ENCODE measurements around the gene FCGR2B. TPM values are rescaled to one million over a fixed set of nuclear protein-coding genes. Genes with fewer than 3 reads are reported as not detected.
"Not testable (repeated sequence)": the region's sequence is repeated elsewhere in the genome, so short reads cannot be mapped to it uniquely, and the experiment has no call there.

The FCGR2B gene
- total RNA-seq, 2 experiments from 2014 or later, result not detected

DNA sequence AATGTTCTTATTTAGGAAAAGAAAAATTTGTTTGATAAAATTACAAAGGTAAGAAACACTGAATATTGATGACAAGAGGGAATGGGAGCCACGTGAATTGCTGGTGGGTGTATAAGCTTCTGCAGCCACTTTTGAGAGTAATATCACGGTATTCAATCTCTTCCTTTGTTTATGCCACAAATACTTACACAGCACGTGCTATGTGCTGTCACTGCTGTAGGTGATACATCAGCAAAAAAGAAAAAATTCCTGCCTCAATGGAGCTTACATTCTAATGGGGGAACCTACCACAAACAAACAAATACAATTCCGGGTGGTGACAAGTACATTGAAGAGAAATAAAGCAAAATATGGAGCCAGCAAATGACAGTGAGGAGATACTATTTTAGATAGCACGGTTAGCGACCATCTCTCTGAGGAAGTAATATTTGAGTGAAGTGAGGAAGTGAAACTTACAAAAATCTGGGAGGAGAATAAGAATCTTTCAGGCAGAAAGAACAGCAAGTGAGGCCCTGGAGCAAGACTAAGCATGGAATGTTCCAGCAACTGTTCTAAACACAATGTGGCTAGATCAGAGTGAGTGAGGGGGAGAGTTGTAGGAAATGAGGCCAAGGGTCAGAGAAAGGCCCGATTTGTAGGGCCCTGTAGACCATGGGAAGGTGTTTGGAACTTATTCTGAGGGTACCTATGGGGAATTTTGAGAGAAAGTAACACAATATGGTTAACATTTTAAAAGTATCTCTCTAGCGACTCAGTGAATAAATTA is 55.8 kb downstream of the FCGR2B start:
- H3K27ac Mint-ChIP-seq, result peak overlapping the region; percentile 14
- ChIA-PET POLR2A (no interaction called here), CTCF (interaction anchor here (0.5 to 0.9 kb wide), 3 partner anchors 11 to 445 kb away, joined by 3 read pairs; no protein-coding TSS in a partner anchor)

DNA sequence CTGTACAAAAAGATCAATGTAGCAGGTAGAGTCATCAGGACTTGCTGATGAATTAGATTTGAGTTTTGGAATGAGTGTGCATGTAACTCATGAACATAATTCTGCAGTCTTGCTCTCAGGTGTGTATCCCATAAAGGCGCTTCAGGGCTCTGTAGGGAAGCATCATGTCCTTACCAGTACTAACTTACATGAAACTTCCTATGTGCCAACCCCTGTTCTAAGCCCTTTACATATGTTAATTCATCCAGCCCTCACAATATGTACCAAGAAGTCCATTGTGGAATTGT is 56.3 kb downstream of the FCGR2B start:
- Mint-ChIP-seq H3K4me3 (no peak overlapping the region), H3K27me3 (ENCODE audit: low read depth) (peaks cover 36% of the 10 kb centered on the region), H3K9me3 (ENCODE audit: insufficient read depth) (no peaks in the 10 kb centered on the region), H3K4me1 (ENCODE audit: low read depth) (peaks cover 20% of the 10 kb centered on the region), H3K27ac (no peak overlapping the region), H3K36me3 (ENCODE audit: low read depth) (no peaks in the 10 kb centered on the region)
- DNase-seq (no peak), ATAC-seq (no peak)
- ChIA-PET CTCF (no interaction called here), POLR2A (no interaction called here)

More for the DNA sequence above, 55.8 kb downstream of the FCGR2B start:
- Mint-ChIP-seq H3K9me3 (ENCODE audit: insufficient read depth) (no peaks in the 10 kb centered on the region), H3K27me3 (ENCODE audit: low read depth) (peaks cover 35% of the 10 kb centered on the region), H3K4me1 (ENCODE audit: low read depth) (peaks cover 18% of the 10 kb centered on the region), H3K4me3 (no peak overlapping the region), H3K36me3 (ENCODE audit: low read depth) (no peaks in the 10 kb centered on the region)
- ATAC-seq, result no peak
- no peak for DNase-seq

DNA sequence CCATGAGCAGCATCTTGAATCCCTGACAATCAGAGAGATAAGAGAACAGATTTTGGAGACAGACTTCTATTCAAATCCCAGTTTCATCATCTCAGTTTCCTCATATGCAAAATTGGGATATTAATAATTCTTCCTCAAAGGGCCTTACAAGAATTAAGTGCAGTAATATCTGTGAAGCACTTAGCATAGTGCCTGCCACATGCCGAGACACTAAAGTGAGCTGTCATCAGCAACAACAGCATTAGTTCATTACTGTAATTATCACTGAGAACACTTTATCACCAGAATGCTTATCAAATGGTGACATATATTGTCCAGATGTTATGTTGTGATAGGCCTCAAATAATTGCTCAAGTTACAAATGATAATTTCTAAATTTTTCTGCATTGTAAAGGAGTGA is 57.5 kb downstream of the FCGR2B start:
- no peak overlapping the region for H3K27ac Mint-ChIP-seq
- ChIA-PET POLR2A (no interaction called here), CTCF (interaction anchor here (1.0 kb wide), 1 partner anchor 18 kb away, joined by 3 read pairs; no protein-coding TSS in a partner anchor)
- H3K4me1 Mint-ChIP-seq (ENCODE audit: low read depth), result peaks cover 28% of the 10 kb centered on the region
- DNase-seq, result no peak
- H3K9me3 Mint-ChIP-seq (ENCODE audit: insufficient read depth), result no peaks in the 10 kb centered on the region
- H3K4me3 Mint-ChIP-seq, result no peak overlapping the region
- H3K36me3 Mint-ChIP-seq (ENCODE audit: low read depth), result no peaks in the 10 kb centered on the region
- peaks cover 29% of the 10 kb centered on the region for H3K27me3 Mint-ChIP-seq (ENCODE audit: low read depth)
- ATAC-seq, result no peak

DNA sequence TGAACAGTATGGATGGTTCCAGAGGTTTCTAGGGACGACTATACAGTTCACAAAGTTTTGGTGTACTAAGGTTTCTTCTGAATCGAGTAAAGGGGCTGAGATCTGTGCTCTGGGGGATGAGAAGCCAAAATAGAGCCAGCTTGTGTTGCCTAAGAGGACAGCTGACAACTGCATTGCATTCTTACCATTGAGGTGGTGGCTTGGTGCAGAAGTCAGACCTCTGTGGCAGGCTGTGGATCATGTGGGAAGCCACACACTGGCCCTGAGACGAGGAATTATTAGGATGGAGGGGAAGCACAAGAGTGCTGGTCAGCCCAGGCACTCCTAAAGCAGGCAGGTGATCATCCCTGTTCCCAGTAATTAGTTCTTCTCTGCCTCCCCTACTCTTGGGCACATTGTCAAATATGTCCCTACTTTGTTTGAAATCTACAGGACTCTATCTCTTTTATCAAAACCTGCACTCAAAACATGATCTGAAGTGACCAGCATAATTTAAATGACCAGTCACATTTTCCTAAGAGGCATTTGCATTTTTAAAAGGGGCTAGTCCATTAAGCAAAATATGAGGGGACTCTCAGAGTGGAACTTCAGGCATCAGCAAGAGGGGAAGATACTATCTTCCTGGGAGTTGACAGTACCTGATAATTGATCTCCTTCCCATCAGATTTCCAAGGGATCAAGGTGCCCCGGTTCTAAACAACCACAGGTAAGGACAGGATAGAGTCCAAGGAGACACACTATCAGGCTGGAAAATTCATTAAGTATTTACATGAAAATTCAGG is 58.2 kb downstream of the FCGR2B start, which contains the start of gene FCRLB:
FCRLB (plus strand) TSS at position 589 of the 782 bp plus-strand sequence. CDS start 1,129 bp downstream, outside the sequence.
- Mint-ChIP-seq H3K4me1 (ENCODE audit: low read depth) (peaks cover 33% of the 10 kb centered on the region), H3K27ac (peak within 1 kb of the TSS; percentile 20), H3K27me3 (ENCODE audit: low read depth) (peaks cover 22% of the 10 kb centered on the region), H3K9me3 (ENCODE audit: insufficient read depth) (no peaks in the 10 kb centered on the region), H3K4me3 (no peak within 1 kb of the TSS), H3K36me3 (ENCODE audit: low read depth) (no peaks in the 10 kb centered on the region)
- no peak for DNase-seq
- ATAC-seq, result no peak
- ChIA-PET CTCF (interaction anchor here (1.0 to 1.2 kb wide), 2 partner anchors 17 to 20 kb away, joined by 3 read pairs; no protein-coding TSS in a partner anchor), POLR2A (no interaction called here)

DNA sequence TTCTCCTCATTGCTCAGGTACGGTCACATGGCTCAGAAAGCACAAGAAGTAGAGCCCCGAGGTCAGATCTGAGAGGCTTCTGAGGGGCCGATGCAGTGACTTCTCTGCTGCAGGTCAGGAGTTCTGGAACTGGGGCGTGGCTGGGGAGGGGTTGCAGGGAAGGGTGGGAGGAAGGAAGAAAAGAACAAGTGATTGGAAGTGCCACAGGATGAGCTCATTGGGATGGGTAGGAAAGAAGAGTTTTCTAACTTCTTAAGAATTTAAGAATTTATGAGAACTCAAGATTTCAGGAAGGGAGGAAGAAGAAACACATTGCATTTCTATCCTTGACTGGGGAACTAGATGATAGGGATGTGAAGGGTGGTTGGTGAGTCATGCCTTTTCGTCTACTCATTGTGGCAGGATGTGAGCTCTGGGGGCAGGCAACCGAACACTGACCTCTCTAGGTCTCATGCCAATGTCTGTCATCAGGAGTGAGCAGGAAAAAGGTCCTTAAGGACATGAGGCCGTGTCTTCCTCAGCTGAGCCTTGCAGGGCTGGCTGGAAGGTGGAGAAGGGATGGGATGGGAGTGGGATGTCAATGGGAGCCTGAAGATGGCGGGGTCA is 58.9 kb downstream of the FCGR2B start:
- Mint-ChIP-seq H3K27me3 (ENCODE audit: low read depth) (peaks cover 22% of the 10 kb centered on the region), H3K4me1 (ENCODE audit: low read depth) (peaks cover 33% of the 10 kb centered on the region), H3K4me3 (no peak overlapping the region), H3K9me3 (ENCODE audit: insufficient read depth) (no peaks in the 10 kb centered on the region), H3K36me3 (ENCODE audit: low read depth) (no peaks in the 10 kb centered on the region), H3K27ac (no peak overlapping the region)
- ATAC-seq (no peak), DNase-seq (no peak)
- CTCF ChIA-PET, result interaction anchor here (1.2 kb wide), 1 partner anchor 20 kb away, joined by 3 read pairs; no protein-coding TSS in a partner anchor
- POLR2A ChIA-PET, result no interaction called here

DNA sequence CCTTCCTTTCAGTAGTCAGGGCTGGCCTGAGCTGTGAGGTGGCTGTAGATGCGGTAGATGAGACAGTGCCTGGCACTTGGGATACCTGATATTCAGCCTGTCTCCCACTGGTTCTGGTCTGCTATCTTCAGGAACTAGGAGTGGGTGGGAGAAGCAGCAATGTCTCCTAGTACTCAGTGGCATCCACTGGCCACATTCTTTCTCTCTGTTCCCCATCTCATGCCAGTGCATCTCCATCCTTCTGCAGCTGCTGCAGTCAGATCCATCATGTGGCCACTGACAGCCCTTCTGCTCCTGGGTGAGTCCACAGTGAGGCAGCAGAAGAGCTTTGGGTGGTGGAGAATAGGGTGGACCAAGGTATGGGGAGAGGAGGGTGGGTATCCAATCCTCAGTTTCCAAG is 59.5 kb downstream of the FCGR2B start:
- H3K4me3 Mint-ChIP-seq, result no peak overlapping the region
- no peaks in the 10 kb centered on the region for H3K9me3 Mint-ChIP-seq (ENCODE audit: insufficient read depth)
- H3K4me1 Mint-ChIP-seq (ENCODE audit: low read depth), result peaks cover 33% of the 10 kb centered on the region
- DNase-seq (no peak), ATAC-seq (no peak)
- no peaks in the 10 kb centered on the region for H3K36me3 Mint-ChIP-seq (ENCODE audit: low read depth)
- H3K27ac Mint-ChIP-seq, result no peak overlapping the region
- POLR2A ChIA-PET, result interaction anchor here (0.6 kb wide), 1 partner anchor 16 kb away, joined by 3 read pairs; no protein-coding TSS in a partner anchor
- peaks cover 19% of the 10 kb centered on the region for H3K27me3 Mint-ChIP-seq (ENCODE audit: low read depth)
- CTCF ChIA-PET, result interaction anchor here (1.2 to 1.3 kb wide), 2 partner anchors 16 to 19 kb away, joined by 3 to 6 read pairs; no protein-coding TSS in a partner anchor

DNA sequence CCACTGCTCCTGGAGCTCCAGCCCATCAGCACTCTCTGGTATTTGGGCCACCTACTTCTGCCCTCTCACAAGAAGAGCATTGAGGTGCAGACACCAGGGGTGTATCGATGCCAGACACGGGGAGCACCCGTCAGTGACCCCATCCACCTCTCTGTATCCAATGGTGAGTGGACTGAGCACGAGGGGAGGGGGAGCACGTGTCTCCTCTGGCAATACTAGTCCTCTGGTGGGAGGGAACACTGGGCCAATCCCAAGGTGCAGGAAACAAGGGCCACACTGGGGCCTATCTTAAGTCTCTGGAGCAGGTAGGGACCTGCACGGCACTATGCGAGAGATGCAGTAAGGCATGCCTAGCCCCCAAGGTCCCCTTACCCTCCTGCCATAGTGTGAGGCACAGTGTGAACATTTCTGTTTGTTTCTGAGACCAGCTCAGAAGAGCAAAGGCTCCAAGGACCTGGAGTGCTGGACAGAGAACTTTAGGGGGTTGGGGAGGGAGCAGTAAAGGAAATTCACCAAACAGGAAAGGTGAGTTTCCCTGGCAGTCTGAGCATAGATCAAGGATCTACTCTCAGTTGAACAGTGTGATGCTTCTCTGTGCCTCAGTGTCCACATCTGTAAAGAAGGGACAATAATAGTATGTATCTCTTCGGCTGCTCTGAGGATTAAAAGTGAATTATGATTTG is 60.7 kb downstream of the FCGR2B start:
- Mint-ChIP-seq H3K4me3 (no peak overlapping the region), H3K9me3 (ENCODE audit: insufficient read depth) (no peaks in the 10 kb centered on the region), H3K27ac (no peak overlapping the region), H3K4me1 (ENCODE audit: low read depth) (peaks cover 42% of the 10 kb centered on the region), H3K27me3 (ENCODE audit: low read depth) (peaks cover 19% of the 10 kb centered on the region), H3K36me3 (ENCODE audit: low read depth) (no peaks in the 10 kb centered on the region)
- CTCF ChIA-PET, result interaction anchor here (1.3 kb wide), 1 partner anchor 14 kb away, joined by 6 read pairs; no protein-coding TSS in a partner anchor
- no peak for ATAC-seq
- POLR2A ChIA-PET, result no interaction called here
- DNase-seq, result no peak

DNA sequence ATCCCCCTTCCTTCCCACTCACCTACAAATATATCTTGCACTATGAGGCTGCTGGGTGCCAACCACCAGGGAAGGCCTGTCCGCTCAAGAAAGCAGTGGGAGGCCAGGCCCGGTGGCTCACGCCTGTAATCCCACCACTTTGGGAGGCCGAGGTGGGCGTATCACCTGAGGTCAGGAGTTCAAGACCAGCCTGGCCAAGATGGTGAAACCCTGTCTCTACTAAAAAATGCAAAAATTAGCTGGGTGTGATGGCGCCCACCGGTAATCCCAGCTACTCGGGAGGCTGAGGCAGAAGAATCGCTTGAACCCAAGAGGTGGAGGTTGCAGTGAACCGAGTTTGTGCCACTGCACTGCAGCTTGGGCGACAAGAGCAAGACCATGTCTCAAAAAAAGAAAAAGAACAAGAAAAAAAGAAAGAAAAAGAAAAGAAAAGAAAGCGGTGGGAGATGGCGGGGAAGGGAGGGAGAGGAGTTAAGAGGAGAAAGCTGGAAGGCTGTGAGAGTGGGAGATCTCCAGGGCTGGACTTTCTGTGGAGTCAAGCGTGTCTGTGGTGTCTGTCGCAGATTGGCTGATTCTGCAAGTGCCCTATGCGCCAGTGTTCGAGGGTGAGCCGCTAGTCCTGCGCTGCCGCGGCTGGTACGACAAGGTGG is 62.4 kb downstream of the FCGR2B start:
- Mint-ChIP-seq H3K27ac (peak overlapping the region; percentile 95), H3K4me3 (peak overlapping the region; percentile 87), H3K27me3 (ENCODE audit: low read depth) (peaks cover 23% of the 10 kb centered on the region), H3K4me1 (ENCODE audit: low read depth) (peaks cover 53% of the 10 kb centered on the region)
- not testable (repeated sequence) for H3K9me3 Mint-ChIP-seq (ENCODE audit: insufficient read depth); ATAC-seq; H3K36me3 Mint-ChIP-seq (ENCODE audit: low read depth); DNase-seq
- ChIA-PET CTCF (interaction anchor here (0.9 to 6.5 kb wide), 4 partner anchors 10 to 312 kb away, joined by 3 to 103 read pairs (median 6); no protein-coding TSS in a partner anchor), POLR2A (interaction anchor here (1.2 to 2.7 kb wide), 3 partner anchors 8 to 24 kb away, joined by 3 to 21 read pairs (median 13); partner anchors contain the start of gene DUSP12)

DNA sequence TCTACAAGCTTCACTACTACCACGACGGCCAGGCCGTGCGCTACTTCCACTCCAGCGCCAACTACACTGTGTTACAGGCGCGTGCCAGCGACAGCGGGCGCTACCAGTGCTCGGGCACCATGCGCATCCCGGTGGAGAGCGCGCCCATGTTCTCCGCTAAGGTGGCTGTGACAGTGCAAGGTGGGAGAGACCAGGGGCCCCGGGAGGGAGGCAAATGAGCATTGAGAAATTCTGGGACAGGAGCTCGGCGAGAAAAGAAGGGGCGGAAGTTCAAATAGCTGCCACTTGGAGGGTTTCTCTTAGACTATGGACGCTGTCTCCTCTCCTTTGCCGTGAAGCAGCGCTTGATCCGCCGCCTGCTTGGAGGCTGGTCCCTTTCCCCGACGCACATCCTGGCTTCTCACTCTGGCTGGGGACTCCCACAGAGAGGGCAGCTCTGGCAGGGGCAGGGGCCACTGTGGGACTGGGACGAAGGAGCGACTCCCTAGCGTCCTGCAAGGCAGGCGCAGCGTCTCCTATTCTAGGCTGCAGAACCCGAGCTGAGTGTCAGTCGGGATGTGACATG is 63.0 kb downstream of the FCGR2B start:
- peaks cover 21% of the 10 kb centered on the region for H3K27me3 Mint-ChIP-seq (ENCODE audit: low read depth)

DNA sequence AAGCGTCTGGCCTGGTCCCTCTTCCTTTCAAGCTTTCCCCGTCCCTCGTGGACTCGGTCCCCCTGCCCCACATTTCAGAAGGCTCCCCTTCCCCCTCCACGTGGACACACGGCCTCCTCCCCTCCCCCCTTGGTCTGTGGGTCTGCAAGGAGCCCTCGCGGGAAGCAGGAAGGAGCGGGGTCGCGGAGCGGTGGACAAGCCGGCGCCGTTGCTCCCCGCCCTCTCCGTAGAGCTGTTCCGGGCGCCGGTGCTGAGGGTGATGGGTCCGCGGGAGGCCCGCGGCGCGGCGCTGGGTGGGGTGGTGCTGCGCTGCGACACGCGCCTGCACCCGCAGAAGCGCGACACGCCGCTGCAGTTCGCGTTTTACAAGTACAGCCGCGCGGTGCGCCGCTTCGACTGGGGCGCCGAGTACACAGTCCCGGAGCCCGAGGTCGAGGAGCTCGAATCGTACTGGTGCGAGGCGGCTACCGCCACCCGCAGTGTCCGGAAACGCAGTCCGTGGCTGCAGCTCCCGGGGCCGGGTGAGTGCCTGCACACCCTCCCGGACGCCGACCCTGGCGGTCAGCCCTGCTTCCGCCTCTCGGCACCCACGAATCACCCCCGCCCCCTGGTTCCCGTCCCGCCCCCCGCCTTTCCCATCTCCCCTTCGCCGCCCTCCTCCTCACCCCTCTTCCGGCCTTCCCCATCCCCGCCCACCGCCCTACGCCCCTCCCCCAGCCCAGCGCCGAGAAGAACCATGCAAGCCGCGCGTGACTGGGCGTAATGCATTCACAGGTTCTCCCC is 63.7 kb downstream of the FCGR2B start:
- H3K4me1 Mint-ChIP-seq (ENCODE audit: low read depth), result peaks cover 60% of the 10 kb centered on the region

More for the DNA sequence above, 63.0 kb downstream of the FCGR2B start:
- CTCF ChIA-PET, result interaction anchor here (0.7 to 6.5 kb wide), 9 partner anchors 9 to 311 kb away, joined by 3 to 103 read pairs (median 4); partner anchors contain the start of gene DUSP12
- POLR2A ChIA-PET, result interaction anchor here (1.0 to 2.7 kb wide), 5 partner anchors 8 to 44 kb away, joined by 3 to 21 read pairs (median 4); partner anchors contain the start of gene DUSP12
- Mint-ChIP-seq H3K27ac (peak overlapping the region; percentile 95), H3K9me3 (ENCODE audit: insufficient read depth) (no peaks in the 10 kb centered on the region), H3K4me3 (peak overlapping the region; percentile 87), H3K4me1 (ENCODE audit: low read depth) (peaks cover 59% of the 10 kb centered on the region), H3K36me3 (ENCODE audit: low read depth) (no peaks in the 10 kb centered on the region)
- ATAC-seq (peak; percentile 34), DNase-seq (peak; percentile 53)

More for the DNA sequence above, 63.7 kb downstream of the FCGR2B start:
- Mint-ChIP-seq H3K27ac (peak overlapping the region; percentile 95), H3K27me3 (ENCODE audit: low read depth) (peaks cover 22% of the 10 kb centered on the region), H3K36me3 (ENCODE audit: low read depth) (no peaks in the 10 kb centered on the region), H3K4me3 (peak overlapping the region; percentile 87), H3K9me3 (ENCODE audit: insufficient read depth) (no peaks in the 10 kb centered on the region)
- DNase-seq (peak; percentile 85), ATAC-seq (peak; percentile 71)
- ChIA-PET POLR2A (interaction anchor here (0.7 to 2.7 kb wide), 6 partner anchors 11 to 43 kb away, joined by 3 to 21 read pairs (median 4); partner anchors contain the start of gene DUSP12), CTCF (interaction anchor here (0.6 to 6.5 kb wide), 9 partner anchors 10 to 238 kb away, joined by 3 to 103 read pairs (median 4); partner anchors contain the start of gene DUSP12)

Measured in activated CD8-positive, alpha-beta T cell treated with anti-CD3 and anti-CD28 coated beads, Interleukin-2, amount 10 ng/mL, durations not matched to agents 7 days and 5 days (primary cell).